Ovary (tissue), 9 donors: ENCODE data around the gene KPNA4. TPM values are rescaled to one million over a fixed set of nuclear protein-coding genes. Genes with fewer than 3 reads are reported as not detected.

ENCODE experiments used
- DNase-seq, 5 donors: peaks; one replicate each; pipeline ENCODE4 v3.0.0-alpha.2; 2019 to 2020
- H3K27ac ChIP-seq, 2 donors: fragments of 200-600 bp; one replicate each; pipeline versions ENCODE4 v1.5.1 to v1.8.0; 2019 to 2022
- H3K27me3 ChIP-seq: fragments of 200-600 bp; one replicate; pipeline ENCODE4 v1.8.0; 2022
- H3K36me3 ChIP-seq: fragments of 200-600 bp; sonication (generic); one replicate; pipeline ENCODE4 v1.5.1; 2019
- H3K4me1 ChIP-seq: one replicate; pipeline ENCODE4 v1.8.1; 2013; ENCODE audit warnings: mild to moderate bottlenecking, moderate library complexity; ENCODE audit not compliant: insufficient read depth
- H3K4me3 ChIP-seq: fragments of 200-600 bp; sonication (generic); one replicate; pipeline ENCODE4 v1.5.1; 2017
- H3K9me3 ChIP-seq, 2 donors: fragments of 200-600 bp in 1 of 2; sonication (generic) in 1 of 2; one replicate each; pipeline versions ENCODE4 v1.5.1 to v1.8.1; 2013 to 2019; ENCODE audit warnings: mild to moderate bottlenecking in 1 of 2, moderate library complexity in 1 of 2
- EP300 ChIP-seq: sonication (generic); formaldehyde crosslinking; IDR thresholded peaks from one replicate; pipeline ENCODE4 v1.6.1; 2017; ENCODE audit warnings: antibody characterized with exemption
- POLR2A ChIP-seq: fragments of 450-650 bp; IDR thresholded peaks from one replicate; pipeline ENCODE4 v1.6.1; 2017; ENCODE audit warnings: antibody characterized with exemption, mild to moderate bottlenecking, moderate library complexity
- WGBS, 3 donors: extraction: QIAGEN DNeasy Blood & Tissue Kit in 1 of 3; methylation state at CpG; one replicate each; pipeline versions ENCODE4 v1.1.5 to v1.1.7; 2013 to 2017; 5-methylcytosine and 5-hydroxymethylcytosine counted together
- intact Hi-C, 4 donors: fragments of 100-400 bp; cut with DNase I; formaldehyde crosslinking; loops; one replicate each; pipeline versions ENCODE4 v1.11.0 to v1.15.1; 2022 to 2023
- polyA plus RNA-seq, 2 donors: library from polyadenylated mRNA; stranded (reverse); fragments of 200-250 nt in 1 of 2; fragments of 350-450 nt in 1 of 2; fragmentation: Illumina TruSeq in 1 of 2; extraction: RNeasy Lipid Tissue Mini Kit (QIAGEN cat#74804) in 1 of 2; gene quantifications; one replicate each; pipeline ENCODE4 v1.2.3, GENCODE V29; 2013 to 2014
- total RNA-seq, 7 donors: library from RNA; depleted of rRNA in 2 of 7; stranded (reverse); fragments of >200 nt in 2 of 7; fragmentation: NEBNext Ultra II Directional in 3 of 7; extraction: Animal tissue kit (Norgen Biotek cat#: 25700) in 3 of 7; gene quantifications; one replicate each; pipeline versions ENCODE4 v1.1.0 to v1.2.4, GENCODE V29; 2016 to 2023
- TF ChIP-seq, protein P1 (sequence below), 3 donors: fragments of 450-650 bp in 2 of 3; fragments of 200-600 bp in 1 of 3; IDR thresholded peaks; one replicate each; pipeline versions ENCODE4 v1.5.1 to v1.8.0; 2016 to 2022; ENCODE audit warnings: antibody characterized with exemption in 3 of 3, mild to moderate bottlenecking in 1 of 3
- donor health status: DM: no; HTN: no; CAD: no; lungs with moderate emphysema.
- donor health status: DM: no; HTN: no; CAD: no.
- donor health status: Bipolar disorder and iron deficiency.
- donor health status: DM: yes; HTN: yes; CAD: no.
- donor health status: DM: no; HTN: no; CAD: no.
- donor health status: DM: yes; HTN: yes; CAD: no.

The KPNA4 gene
- total and polyA plus RNA-seq, 9 donors, result 11.4 to 64.0 (median 36.8) TPM

DNA sequence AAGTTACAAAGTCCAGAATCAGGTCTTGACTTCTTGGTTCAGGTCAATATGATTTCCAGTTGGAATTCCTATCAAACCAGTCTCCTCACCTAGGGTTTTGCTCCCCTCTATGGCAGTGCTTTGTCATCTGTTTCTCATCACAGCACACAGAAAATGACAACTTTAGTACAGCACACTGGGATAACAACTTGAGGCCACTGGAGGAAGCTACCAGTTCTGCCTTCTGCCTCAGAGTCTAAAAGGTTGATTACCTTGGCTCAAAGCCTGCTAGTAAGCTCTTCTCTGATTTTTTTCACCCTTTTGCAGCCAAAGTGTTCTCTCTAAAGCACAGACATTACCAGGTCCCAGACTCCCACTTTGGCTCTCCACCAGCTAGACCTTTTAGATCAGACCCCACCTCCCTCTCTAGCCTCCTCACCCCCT is 90.9 kb downstream of the KPNA4 start:
- no peaks in the 10 kb centered on the region for H3K27me3 ChIP-seq
- H3K4me3 ChIP-seq, result no peak overlapping the region
- TF ChIP-seq EP300 (no peak), POLR2A (no peak)
- TF ChIP-seq, protein P1, sequence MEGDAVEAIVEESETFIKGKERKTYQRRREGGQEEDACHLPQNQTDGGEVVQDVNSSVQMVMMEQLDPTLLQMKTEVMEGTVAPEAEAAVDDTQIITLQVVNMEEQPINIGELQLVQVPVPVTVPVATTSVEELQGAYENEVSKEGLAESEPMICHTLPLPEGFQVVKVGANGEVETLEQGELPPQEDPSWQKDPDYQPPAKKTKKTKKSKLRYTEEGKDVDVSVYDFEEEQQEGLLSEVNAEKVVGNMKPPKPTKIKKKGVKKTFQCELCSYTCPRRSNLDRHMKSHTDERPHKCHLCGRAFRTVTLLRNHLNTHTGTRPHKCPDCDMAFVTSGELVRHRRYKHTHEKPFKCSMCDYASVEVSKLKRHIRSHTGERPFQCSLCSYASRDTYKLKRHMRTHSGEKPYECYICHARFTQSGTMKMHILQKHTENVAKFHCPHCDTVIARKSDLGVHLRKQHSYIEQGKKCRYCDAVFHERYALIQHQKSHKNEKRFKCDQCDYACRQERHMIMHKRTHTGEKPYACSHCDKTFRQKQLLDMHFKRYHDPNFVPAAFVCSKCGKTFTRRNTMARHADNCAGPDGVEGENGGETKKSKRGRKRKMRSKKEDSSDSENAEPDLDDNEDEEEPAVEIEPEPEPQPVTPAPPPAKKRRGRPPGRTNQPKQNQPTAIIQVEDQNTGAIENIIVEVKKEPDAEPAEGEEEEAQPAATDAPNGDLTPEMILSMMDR (IDR thresholded peaks at IDR 0.05), result no peak
- peaks cover 0 to 3% of the 10 kb centered on the region in 2 donors for H3K9me3 ChIP-seq
- no peaks in the 10 kb centered on the region for H3K36me3 ChIP-seq
- no peaks in the 10 kb centered on the region for H3K4me1 ChIP-seq
- no peak for DNase-seq
- no peak overlapping the region for H3K27ac ChIP-seq
- intact Hi-C loops, result no loop called here

DNA sequence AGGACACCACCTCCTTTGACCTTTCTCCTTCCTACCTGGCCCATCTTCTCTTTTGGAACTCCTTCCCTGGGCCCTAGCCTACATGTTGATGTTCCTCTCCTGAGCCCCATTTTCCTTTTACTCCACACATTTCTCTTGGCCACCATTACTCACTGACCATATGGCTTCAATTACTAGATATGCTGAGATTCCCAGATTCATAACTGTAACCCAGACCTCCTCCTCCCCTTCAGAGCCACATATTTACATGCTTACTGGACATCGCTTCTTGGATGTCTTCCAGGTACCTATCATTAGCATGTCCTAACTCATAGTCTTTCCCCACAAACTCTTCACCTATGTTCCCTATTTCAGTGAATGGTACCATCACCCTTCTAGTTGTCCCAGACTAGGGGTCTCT is 91.4 kb downstream of the KPNA4 start:
- Histone ChIP-seq H3K27ac (no peak overlapping the region), H3K4me1 (no peaks in the 10 kb centered on the region), H3K4me3 (no peak overlapping the region), H3K36me3 (no peaks in the 10 kb centered on the region), H3K27me3 (no peaks in the 10 kb centered on the region), H3K9me3 (peaks cover 0 to 3% of the 10 kb centered on the region in 2 donors)
- 43 to 46% (median 44%) methylated on average over 1 of the region's 1 CpG for WGBS, 3 donors
- intact Hi-C loops, result no loop called here
- DNase-seq, result no peak
- TF ChIP-seq, protein P1 (IDR thresholded peaks at IDR 0.05), result no peak
- TF ChIP-seq EP300, result no peak
- no peak for TF ChIP-seq POLR2A

DNA sequence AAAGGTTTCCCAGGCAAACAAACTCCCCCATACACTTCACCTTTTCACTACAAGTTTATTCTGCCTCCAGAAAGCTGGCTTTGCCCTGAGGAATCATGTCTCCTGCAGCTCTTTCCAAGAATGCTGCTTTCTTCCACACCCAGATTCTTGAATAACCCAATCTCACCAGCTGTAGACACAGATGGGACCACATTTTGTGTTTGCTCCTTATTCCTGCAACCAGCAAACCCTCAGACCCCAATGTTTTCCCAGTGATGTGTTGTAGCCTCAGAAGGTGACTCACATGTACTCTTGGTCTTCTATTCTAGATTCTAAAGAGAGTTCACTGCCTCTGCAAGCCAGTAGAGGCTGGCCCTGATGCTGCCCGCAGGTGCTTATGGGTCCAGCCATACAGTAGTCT is 92.2 kb downstream of the KPNA4 start:
- Histone ChIP-seq H3K4me1 (no peaks in the 10 kb centered on the region), H3K27ac (no peak overlapping the region), H3K4me3 (no peak overlapping the region), H3K36me3 (no peaks in the 10 kb centered on the region), H3K9me3 (peaks cover 0 to 3% of the 10 kb centered on the region in 2 donors), H3K27me3 (no peaks in the 10 kb centered on the region)
- WGBS, 3 donors, result 46 to 100% (median 91%) methylated on average over 1 of the region's 1 CpG
- intact Hi-C loops, result no loop called here
- DNase-seq, result no peak
- TF ChIP-seq EP300 (no peak), POLR2A (no peak)
- TF ChIP-seq, protein P1 (IDR thresholded peaks at IDR 0.05), result no peak

DNA sequence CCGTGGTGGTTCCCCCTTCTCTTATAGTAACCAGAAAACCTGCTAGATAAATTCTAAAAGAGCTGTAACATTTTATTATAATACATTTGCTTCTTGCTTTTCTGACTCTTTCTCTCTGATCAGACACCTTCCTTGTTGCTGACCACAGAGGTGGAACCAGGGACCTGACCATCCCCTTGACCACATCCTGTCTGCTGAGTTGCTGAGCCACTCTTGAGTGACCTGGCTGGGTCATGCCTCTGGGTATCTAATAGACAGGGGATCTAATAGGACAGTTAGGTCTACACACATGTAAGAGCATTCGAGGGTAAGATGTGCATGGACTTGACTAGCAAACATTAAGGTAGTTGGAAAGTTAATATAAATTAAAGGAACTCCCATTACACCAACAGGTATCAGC is 93.0 kb downstream of the KPNA4 start:
- no peaks in the 10 kb centered on the region for H3K27me3 ChIP-seq
- no peaks in the 10 kb centered on the region for H3K4me1 ChIP-seq
- H3K9me3 ChIP-seq, result peaks cover 0 to 3% of the 10 kb centered on the region in 2 donors
- 63 to 69% (median 64%) methylated on average over 2 of the region's 2 CpGs for WGBS, 3 donors
- no peaks in the 10 kb centered on the region for H3K36me3 ChIP-seq
- DNase-seq, result no peak
- intact Hi-C loops, result no loop called here
- no peak overlapping the region for H3K27ac ChIP-seq
- TF ChIP-seq, protein P1 (IDR thresholded peaks at IDR 0.05), result no peak
- TF ChIP-seq POLR2A, result no peak
- no peak for TF ChIP-seq EP300
- H3K4me3 ChIP-seq, result no peak overlapping the region
